ENCODE data around the gene LAMTOR2. TPM values are rescaled to one million over a fixed set of nuclear protein-coding genes. Genes with fewer than 3 reads are reported as not detected.
A peak's percentile ranks its signal among the peaks of the same experiment; 100 is the strongest.

The LAMTOR2 gene
- total and polyA plus RNA-seq, 9 donors = 20.1 to 66.1 (median 24.9) TPM

- DNase-seq = peak; percentile 90 to 95 (median 94)
- Histone ChIP-seq H3K4me3 (no peak overlapping the region), H3K9me3 (no peaks in the 10 kb centered on the region), H3K4me1 (ENCODE audit: insufficient read depth) (peaks cover 8% of the 10 kb centered on the region), H3K27me3 (no peaks in the 10 kb centered on the region), H3K36me3 (no peaks in the 10 kb centered on the region), H3K27ac (peak overlapping the region; percentile 67 to 75)
- intact Hi-C loops (cut with DNase I) = loop anchor here (1.0 to 2.0 kb wide), 3 partner anchors 32 to 34 kb away; no protein-coding TSS in a partner anchor
- 24 to 28% (median 25%) methylated on average over 14 of the region's 14 CpGs for WGBS, 3 donors
- TF ChIP-seq, protein P1, sequence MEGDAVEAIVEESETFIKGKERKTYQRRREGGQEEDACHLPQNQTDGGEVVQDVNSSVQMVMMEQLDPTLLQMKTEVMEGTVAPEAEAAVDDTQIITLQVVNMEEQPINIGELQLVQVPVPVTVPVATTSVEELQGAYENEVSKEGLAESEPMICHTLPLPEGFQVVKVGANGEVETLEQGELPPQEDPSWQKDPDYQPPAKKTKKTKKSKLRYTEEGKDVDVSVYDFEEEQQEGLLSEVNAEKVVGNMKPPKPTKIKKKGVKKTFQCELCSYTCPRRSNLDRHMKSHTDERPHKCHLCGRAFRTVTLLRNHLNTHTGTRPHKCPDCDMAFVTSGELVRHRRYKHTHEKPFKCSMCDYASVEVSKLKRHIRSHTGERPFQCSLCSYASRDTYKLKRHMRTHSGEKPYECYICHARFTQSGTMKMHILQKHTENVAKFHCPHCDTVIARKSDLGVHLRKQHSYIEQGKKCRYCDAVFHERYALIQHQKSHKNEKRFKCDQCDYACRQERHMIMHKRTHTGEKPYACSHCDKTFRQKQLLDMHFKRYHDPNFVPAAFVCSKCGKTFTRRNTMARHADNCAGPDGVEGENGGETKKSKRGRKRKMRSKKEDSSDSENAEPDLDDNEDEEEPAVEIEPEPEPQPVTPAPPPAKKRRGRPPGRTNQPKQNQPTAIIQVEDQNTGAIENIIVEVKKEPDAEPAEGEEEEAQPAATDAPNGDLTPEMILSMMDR (IDR thresholded peaks at IDR 0.05) = peak; percentile 89 to 99 (median 98)
- no peak for TF ChIP-seq EP300 (IDR thresholded peaks at IDR 0.05)
- TF ChIP-seq POLR2A (IDR thresholded peaks at IDR 0.05) = peak; percentile 43
These were observed 42.2 kb downstream of the LAMTOR2 start for GRCh38 chr1:156096640-156097391.

GRCh38 chr1:156097499-156098178, 43.1 kb downstream of the LAMTOR2 start:
- intact Hi-C loops (cut with DNase I) = loop anchor here in 3 of 4 donors (2.0 kb wide), 2 partner anchors 31 to 33 kb away; no protein-coding TSS in a partner anchor
- H3K27me3 ChIP-seq = no peaks in the 10 kb centered on the region
- H3K36me3 ChIP-seq = no peaks in the 10 kb centered on the region
- peak overlapping the region in 1 of 2 donors; percentile 75 for H3K27ac ChIP-seq
- WGBS, 3 donors = 87 to 91% (median 91%) methylated on average over 9 of the region's 9 CpGs
- peaks cover 14% of the 10 kb centered on the region for H3K4me1 ChIP-seq (ENCODE audit: insufficient read depth)
- no peak overlapping the region for H3K4me3 ChIP-seq
- H3K9me3 ChIP-seq = no peaks in the 10 kb centered on the region
- no peak for TF ChIP-seq EP300 (IDR thresholded peaks at IDR 0.05)
- TF ChIP-seq POLR2A (IDR thresholded peaks at IDR 0.05) = no peak
- TF ChIP-seq, protein P1 (IDR thresholded peaks at IDR 0.05) = no peak
- DNase-seq = no peak

- H3K27me3 ChIP-seq = no peaks in the 10 kb centered on the region
- peaks cover 26% of the 10 kb centered on the region for H3K4me1 ChIP-seq (ENCODE audit: insufficient read depth)
- intact Hi-C loops (cut with DNase I) = no loop called here
- H3K9me3 ChIP-seq = no peaks in the 10 kb centered on the region
- TF ChIP-seq POLR2A (IDR thresholded peaks at IDR 0.05) (no peak), EP300 (IDR thresholded peaks at IDR 0.05) (no peak)
- TF ChIP-seq, protein P1 (IDR thresholded peaks at IDR 0.05) = no peak
- no peak overlapping the region for H3K4me3 ChIP-seq
- WGBS, 3 donors = 90 to 94% (median 92%) methylated on average over 2 of the region's 2 CpGs
- H3K36me3 ChIP-seq = no peaks in the 10 kb centered on the region
- H3K27ac ChIP-seq = no peak overlapping the region
- DNase-seq = no peak
These were observed 44.2 kb downstream of the LAMTOR2 start for GRCh38 chr1:156098784-156099183.

DNA sequence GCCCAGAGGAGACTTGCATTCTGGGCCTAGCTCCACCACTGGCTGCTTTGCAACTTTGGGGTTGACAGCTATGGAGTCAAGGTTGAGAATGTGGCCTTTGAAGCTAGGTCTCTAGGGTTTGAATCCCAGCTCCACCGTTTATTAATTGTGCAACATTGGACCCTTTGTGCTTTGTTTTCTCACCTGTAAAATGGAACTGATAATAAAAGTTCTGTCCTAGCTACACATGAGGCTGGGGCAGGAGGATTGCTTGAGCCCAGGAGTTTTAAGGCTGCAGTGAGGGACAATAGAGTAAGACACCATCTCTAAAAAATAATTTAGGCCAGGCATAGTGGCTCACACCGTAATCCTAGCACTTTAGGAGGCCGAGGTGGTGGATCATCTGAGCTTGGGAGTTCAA, 44.7 kb downstream of the LAMTOR2 start:
- Histone ChIP-seq H3K27me3 (no peaks in the 10 kb centered on the region), H3K36me3 (no peaks in the 10 kb centered on the region), H3K4me1 (ENCODE audit: insufficient read depth) (peaks cover 29% of the 10 kb centered on the region), H3K4me3 (no peak overlapping the region), H3K9me3 (no peaks in the 10 kb centered on the region), H3K27ac (no peak overlapping the region)
- no peak for DNase-seq
- WGBS, 3 donors = 71 to 78% (median 73%) methylated on average over 3 of the region's 3 CpGs
- intact Hi-C loops (cut with DNase I) = no loop called here
- TF ChIP-seq, protein P1 (IDR thresholded peaks at IDR 0.05) = no peak
- TF ChIP-seq POLR2A (IDR thresholded peaks at IDR 0.05) = no peak
- TF ChIP-seq EP300 (IDR thresholded peaks at IDR 0.05) = no peak
